ENCODE measurements around the gene EFCAB5. TPM values are rescaled to one million over a fixed set of nuclear protein-coding genes. Genes with fewer than 3 reads are reported as not detected.

EFCAB5 gene
- total RNA-seq, 1 donor from 2014 or later = 0.26 TPM

- H3K9me3 Mint-ChIP-seq (ENCODE audit: unreplicated experiment) = no peaks in the 10 kb centered on the region
- no peak for DNase-seq (ENCODE audit: low spot score)
- no peak overlapping the region for H3K27ac Mint-ChIP-seq (ENCODE audit: unreplicated experiment)
- no peak for TF ChIP-seq CTCF (IDR thresholded peaks at IDR 0.05; ENCODE audit: unreplicated experiment)
- H3K4me3 Mint-ChIP-seq (ENCODE audit: unreplicated experiment) = no peak overlapping the region
- no peaks in the 10 kb centered on the region for H3K27me3 Mint-ChIP-seq (ENCODE audit: unreplicated experiment)
- H3K36me3 Mint-ChIP-seq (ENCODE audit: low read depth, unreplicated experiment) = no peaks in the 10 kb centered on the region
- H3K4me1 Mint-ChIP-seq (ENCODE audit: unreplicated experiment) = no peaks in the 10 kb centered on the region
These were observed 26.8 kb downstream of the EFCAB5 start for GRCh38 chr17:29968271-29968670.

DNA sequence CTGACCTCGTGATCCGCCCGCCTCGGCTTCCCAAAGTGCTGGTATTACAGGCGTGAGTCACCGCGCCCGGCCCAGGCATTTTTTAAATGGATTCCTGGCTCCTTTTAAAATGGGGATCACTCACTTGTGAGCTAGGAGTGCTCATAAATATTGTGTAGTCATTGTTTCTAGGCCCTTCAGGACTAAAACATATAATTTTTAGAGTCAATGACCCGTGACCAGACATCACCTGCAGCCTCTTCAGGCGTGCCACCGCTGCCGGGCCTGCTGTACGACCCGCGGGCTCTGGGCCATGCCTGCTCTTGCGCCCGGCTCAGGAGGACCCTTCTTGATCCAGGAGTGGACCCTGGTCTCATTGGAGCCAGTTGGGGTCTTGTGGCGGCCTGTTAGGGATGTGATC is 30.8 kb downstream of the EFCAB5 start:
- Mint-ChIP-seq H3K9me3 (ENCODE audit: unreplicated experiment) (no peaks in the 10 kb centered on the region), H3K4me1 (ENCODE audit: unreplicated experiment) (no peaks in the 10 kb centered on the region), H3K36me3 (ENCODE audit: low read depth, unreplicated experiment) (no peaks in the 10 kb centered on the region), H3K4me3 (ENCODE audit: unreplicated experiment) (no peak overlapping the region), H3K27ac (ENCODE audit: unreplicated experiment) (no peak overlapping the region), H3K27me3 (ENCODE audit: unreplicated experiment) (no peaks in the 10 kb centered on the region)
- TF ChIP-seq CTCF (IDR thresholded peaks at IDR 0.05; ENCODE audit: unreplicated experiment) = no peak
- DNase-seq (ENCODE audit: low spot score) = no peak

- Mint-ChIP-seq H3K9me3 (ENCODE audit: unreplicated experiment) (no peaks in the 10 kb centered on the region), H3K36me3 (ENCODE audit: low read depth, unreplicated experiment) (no peaks in the 10 kb centered on the region), H3K27ac (ENCODE audit: unreplicated experiment) (no peak overlapping the region), H3K4me3 (ENCODE audit: unreplicated experiment) (no peak overlapping the region), H3K27me3 (ENCODE audit: unreplicated experiment) (no peaks in the 10 kb centered on the region), H3K4me1 (ENCODE audit: unreplicated experiment) (no peaks in the 10 kb centered on the region)
- DNase-seq (ENCODE audit: low spot score) = no peak
- no peak for TF ChIP-seq CTCF (IDR thresholded peaks at IDR 0.05; ENCODE audit: unreplicated experiment)
These were observed 31.6 kb downstream of the EFCAB5 start for GRCh38 chr17:29973005-29973404.

GRCh38 chr17:29977836-29978235 is 36.4 kb downstream of the EFCAB5 start:
- no peak for DNase-seq (ENCODE audit: low spot score)
- Mint-ChIP-seq H3K36me3 (ENCODE audit: low read depth, unreplicated experiment) (no peaks in the 10 kb centered on the region), H3K27me3 (ENCODE audit: unreplicated experiment) (peaks cover 1% of the 10 kb centered on the region), H3K4me3 (ENCODE audit: unreplicated experiment) (no peak overlapping the region), H3K27ac (ENCODE audit: unreplicated experiment) (no peak overlapping the region), H3K9me3 (ENCODE audit: unreplicated experiment) (no peaks in the 10 kb centered on the region), H3K4me1 (ENCODE audit: unreplicated experiment) (no peaks in the 10 kb centered on the region)
- TF ChIP-seq CTCF (IDR thresholded peaks at IDR 0.05; ENCODE audit: unreplicated experiment) = no peak

GRCh38 chr17:29980261-29980660 is 38.8 kb downstream of the EFCAB5 start:
- Mint-ChIP-seq H3K4me3 (ENCODE audit: unreplicated experiment) (no peak overlapping the region), H3K4me1 (ENCODE audit: unreplicated experiment) (no peaks in the 10 kb centered on the region), H3K9me3 (ENCODE audit: unreplicated experiment) (peaks cover 5% of the 10 kb centered on the region), H3K36me3 (ENCODE audit: low read depth, unreplicated experiment) (peaks cover 4% of the 10 kb centered on the region), H3K27ac (ENCODE audit: unreplicated experiment) (no peak overlapping the region), H3K27me3 (ENCODE audit: unreplicated experiment) (peaks cover 1% of the 10 kb centered on the region)
- no peak for DNase-seq (ENCODE audit: low spot score)
- TF ChIP-seq CTCF (IDR thresholded peaks at IDR 0.05; ENCODE audit: unreplicated experiment) = no peak
